Aorta (tissue), 5 donors: Measurements from ENCODE around the gene HPN. TPM values are rescaled to one million over a fixed set of nuclear protein-coding genes. Genes with fewer than 3 reads are reported as not detected.

Source experiments
- ATAC-seq: fragments of 200-7000 bp; cut with Tn5 transposase; one replicate; pipeline ENCODE4 v1.9.1; 2022; ENCODE audit warnings: moderate library complexity; ENCODE audit not compliant: low FRiP score
- DNase-seq, 2 donors: peaks; one replicate each; pipeline ENCODE4 v3.0.0-alpha.2; 2020
- H3K27ac ChIP-seq, 2 donors: one replicate each; pipeline ENCODE4 v1.5.1; 2013; ENCODE audit warnings: low read length in 2 of 2, mild to moderate bottlenecking in 2 of 2, moderate library complexity in 2 of 2, control low read depth in 1 of 2, inconsistent platforms in 1 of 2, low read depth in 1 of 2
- H3K27me3 ChIP-seq, 2 donors: one replicate each; pipeline ENCODE4 v1.6.1; 2013; ENCODE audit warnings: control low read depth in 1 of 2, low read length in 1 of 2, mild to moderate bottlenecking in 1 of 2, moderate library complexity in 1 of 2; ENCODE audit not compliant: insufficient read depth in 2 of 2, control insufficient read depth in 1 of 2
- H3K36me3 ChIP-seq, 2 donors: one replicate each; pipeline ENCODE4 v1.6.1; 2013; ENCODE audit warnings: control low read depth in 1 of 2, low read length in 1 of 2, mild to moderate bottlenecking in 1 of 2; ENCODE audit not compliant: insufficient read depth in 2 of 2, control insufficient read depth in 1 of 2
- H3K4me1 ChIP-seq, 2 donors: one replicate each; pipeline ENCODE4 v1.6.1; 2013; ENCODE audit warnings: low read length in 2 of 2, control low read depth in 1 of 2, mild to moderate bottlenecking in 1 of 2, moderate library complexity in 1 of 2; ENCODE audit not compliant: insufficient read depth in 2 of 2, control insufficient read depth in 1 of 2
- H3K4me3 ChIP-seq, 2 donors: one replicate each; pipeline ENCODE4 v1.5.1; 2013; ENCODE audit warnings: low read length in 2 of 2, control low read depth in 1 of 2, mild to moderate bottlenecking in 1 of 2
- H3K9me3 ChIP-seq: one replicate; pipeline ENCODE4 v1.6.1; 2013; ENCODE audit warnings: mild to moderate bottlenecking, low read length; ENCODE audit not compliant: control insufficient read depth
- WGBS, 2 donors: extraction: QIAGEN DNeasy Blood & Tissue Kit; methylation state at CpG; one replicate each; pipeline ENCODE4 v1.1.7; 2013; 5-methylcytosine and 5-hydroxymethylcytosine counted together
- intact Hi-C, 2 donors: fragments of 100-400 bp; cut with DNase I; formaldehyde crosslinking; loops; one replicate each; pipeline versions ENCODE4 v1.14.2 to v1.15.0; 2022
- polyA plus RNA-seq, 2 donors: library from polyadenylated mRNA; stranded (reverse); fragments of 200-250 nt; gene quantifications; one replicate each; pipeline ENCODE4 v1.2.3, GENCODE V29; 2013
- total RNA-seq, 2 donors: library from RNA; stranded (reverse); fragmentation: NEBNext Ultra II Directional; extraction: Animal tissue kit (Norgen Biotek cat#: 25700); gene quantifications; one replicate each; pipeline ENCODE4 v1.2.1, GENCODE V29; 2021
- donor health status: healthy with polysubstance abuse.
- donor health status: Bipolar disorder and iron deficiency.
- donor health status: DM: no; HTN: no; CAD: no.
- donor health status: DM: no; HTN: no; CAD: no.
- donor health status: DM: yes; HTN: yes; CAD: no.

Gene HPN
- total and polyA plus RNA-seq, 4 donors = 0.71 to 2.7 TPM; not detected in 2

GRCh38 chr19:35034588-35035382 is 6.7 kb upstream of the HPN start:
- no peaks in the 10 kb centered on the region for H3K9me3 ChIP-seq
- DNase-seq (no peak), ATAC-seq (no peak)
- H3K4me1 ChIP-seq = no peaks in the 10 kb centered on the region
- H3K27me3 ChIP-seq = no peaks in the 10 kb centered on the region
- WGBS, 2 donors = 90 to 92% methylated on average over 17 of the region's 17 CpGs
- no peaks in the 10 kb centered on the region for H3K36me3 ChIP-seq
- H3K27ac ChIP-seq = no peak overlapping the region
- intact Hi-C loops = no loop called here
- no peak overlapping the region for H3K4me3 ChIP-seq

- WGBS, 2 donors = 47 to 50% methylated on average over 13 of the region's 13 CpGs
- no peak for DNase-seq
Measured at GRCh38 chr19:35037716-35038622, 3.6 kb upstream of the HPN start.

GRCh38 chr19:35038623-35039512 is 2.7 kb upstream of the HPN start:
- no peaks in the 10 kb centered on the region for H3K9me3 ChIP-seq
- no peak for DNase-seq
- no peaks in the 10 kb centered on the region for H3K27me3 ChIP-seq
- no peak overlapping the region for H3K4me3 ChIP-seq
- intact Hi-C loops = no loop called here
- H3K27ac ChIP-seq = no peak overlapping the region
- no peaks in the 10 kb centered on the region for H3K4me1 ChIP-seq
- 61% methylated on average over 16 to 17 of the region's 17 CpGs for WGBS, 2 donors
- H3K36me3 ChIP-seq = no peaks in the 10 kb centered on the region
- no peak for ATAC-seq

More at GRCh38 chr19:35037716-35038622, 3.6 kb upstream of the HPN start:
- H3K4me1 ChIP-seq = no peaks in the 10 kb centered on the region
- intact Hi-C loops = no loop called here
- no peaks in the 10 kb centered on the region for H3K36me3 ChIP-seq
- no peaks in the 10 kb centered on the region for H3K27me3 ChIP-seq
- H3K4me3 ChIP-seq = no peak overlapping the region
- ATAC-seq = no peak
- H3K27ac ChIP-seq = no peak overlapping the region
- H3K9me3 ChIP-seq = no peaks in the 10 kb centered on the region

- Histone ChIP-seq H3K9me3 (no peaks in the 10 kb centered on the region), H3K36me3 (no peaks in the 10 kb centered on the region), H3K4me3 (no peak overlapping the region), H3K4me1 (no peaks in the 10 kb centered on the region), H3K27me3 (no peaks in the 10 kb centered on the region), H3K27ac (no peak overlapping the region)
- no peak for ATAC-seq
- no peak for DNase-seq
- 15 to 17% methylated on average over 31 to 39 of the region's 39 CpGs for WGBS, 2 donors
- intact Hi-C loops = no loop called here
Measured at GRCh38 chr19:35039881-35040825, 1.4 kb upstream of the HPN start.

- ATAC-seq (peak; percentile 87), DNase-seq (peak; percentile 92 to 94)
- no peaks in the 10 kb centered on the region for H3K4me1 ChIP-seq
- intact Hi-C loops = no loop called here
- H3K27me3 ChIP-seq = no peaks in the 10 kb centered on the region
- WGBS, 2 donors = 6 to 10% methylated on average over 30 to 36 of the region's 36 CpGs
- H3K36me3 ChIP-seq = no peaks in the 10 kb centered on the region
- H3K4me3 ChIP-seq = no peak overlapping the region
- no peaks in the 10 kb centered on the region for H3K9me3 ChIP-seq
- no peak overlapping the region for H3K27ac ChIP-seq
Measured at GRCh38 chr19:35040826-35041547, 534 bp upstream of the HPN start.

GRCh38 chr19:35042056-35042730 is 672 bp downstream of the HPN start:
- Histone ChIP-seq H3K4me1 (no peaks in the 10 kb centered on the region), H3K27me3 (no peaks in the 10 kb centered on the region), H3K4me3 (no peak overlapping the region), H3K9me3 (no peaks in the 10 kb centered on the region), H3K36me3 (no peaks in the 10 kb centered on the region), H3K27ac (no peak overlapping the region)
- 73 to 82% methylated on average over 14 of the region's 14 CpGs for WGBS, 2 donors
- intact Hi-C loops = no loop called here
- no peak for DNase-seq
- no peak for ATAC-seq

GRCh38 chr19:35042954-35043604 is 1.6 kb downstream of the HPN start:
- no peak for ATAC-seq
- Histone ChIP-seq H3K27ac (no peak overlapping the region), H3K4me1 (no peaks in the 10 kb centered on the region), H3K27me3 (no peaks in the 10 kb centered on the region), H3K4me3 (no peak overlapping the region), H3K9me3 (no peaks in the 10 kb centered on the region), H3K36me3 (no peaks in the 10 kb centered on the region)
- no peak for DNase-seq
- intact Hi-C loops = no loop called here
- WGBS, 2 donors = 83 to 88% methylated on average over 14 of the region's 14 CpGs
